HepG2 (cell line): Measurements from ENCODE around the gene NOXA1. TPM values are rescaled to one million over a fixed set of nuclear protein-coding genes. Genes with fewer than 3 reads are reported as not detected.
A peak's percentile ranks its signal among the peaks of the same experiment; 100 is the strongest.

ENCODE experiments used
- ATAC-seq: fragments of 200-7000 bp; cut with Tn5 transposase; 3 replicates; pipeline ENCODE4 v1.9.1; 2020; ENCODE audit warnings: mild to moderate bottlenecking, moderate library complexity
- BruUV-seq: library from RNA; stranded (reverse); fragments of 400-500 nt; replicated peaks from 2 replicates; lab custom pipeline; 2021; lab: Mats Ljungman, UMichigan
- CTCF ChIA-PET: fragments of 300-600 bp; formaldehyde crosslinking; extraction: SDS; loops from one replicate; lab custom pipeline; 2021; ENCODE audit warnings: low total read pairs, inconsistent platforms, low intra/inter-chr PET ratio; lab: Yijun Ruan, JAX
- POLR2A ChIA-PET: fragments of 350-600 bp; sonication (Branson Sonifier 250); formaldehyde crosslinking; loops from one replicate; lab custom pipeline; 2020; ENCODE audit warnings: antibody characterized with exemption, inconsistent platforms; lab: Yijun Ruan, JAX
- DNase-seq: peaks from one replicate; pipeline ENCODE4 v3.0.0-alpha.2; 2015; ENCODE audit warnings: low spot score
- FAIRE-seq: peaks from 3 replicates; lab custom pipeline; 2011; peaks lifted over from hg19 to GRCh38; lab: Jason Lieb, UNC
- H2AFZ ChIP-seq: one replicate; pipeline ENCODE4 v1.6.1; 2011; ENCODE audit warnings: low read length, inconsistent platforms
- H3K27ac ChIP-seq: fragments of 300-600 bp; 3 replicates; pipeline ENCODE4 v1.8.0; 2011; ENCODE audit warnings: mixed run types, mild to moderate bottlenecking, mixed read lengths, low read length, inconsistent platforms; ENCODE audit not compliant: insufficient read depth; ENCODE audit errors: extremely low read length
- H3K27me3 ChIP-seq, 2 experiments: fragments of 200-600 bp in 1 of 2; 2 replicates in 1 of 2; 3 replicates in 1 of 2; pipeline versions ENCODE4 v1.6.0 to v1.8.0; 2011; ENCODE audit warnings: low read length in 2 of 2, mild to moderate bottlenecking in 2 of 2, moderate library complexity in 2 of 2, inconsistent platforms in 1 of 2; ENCODE audit not compliant: insufficient read depth in 2 of 2, control insufficient read depth in 1 of 2
- H3K36me3 ChIP-seq, 2 experiments: fragments of 200-600 bp in 1 of 2; replicated peaks in 1 of 2; 2 replicates in 1 of 2; 3 replicates in 1 of 2; pipeline versions ENCODE4 v1.5.1 to v1.8.0; 2011; ENCODE audit warnings: low read length in 2 of 2, inconsistent platforms in 1 of 2; ENCODE audit not compliant: insufficient read depth in 2 of 2, control insufficient read depth in 1 of 2
- H3K4me1 ChIP-seq: 2 replicates; pipeline ENCODE4 v1.5.1; 2012; ENCODE audit warnings: low read length, inconsistent platforms; ENCODE audit not compliant: insufficient read depth
- H3K4me2 ChIP-seq: 2 replicates; pipeline ENCODE4 v1.6.0; 2011; ENCODE audit warnings: low read depth, low read length, inconsistent platforms
- H3K4me3 ChIP-seq, 3 experiments: fragments of 200-600 bp in 1 of 3; sonication (generic), shearing (Covaris generic) in 1 of 3; replicated peaks in 1 of 3; 2 replicates each; pipeline ENCODE4 v1.5.1; 2011 to 2016; ENCODE audit warnings: low read length in 3 of 3, inconsistent platforms in 2 of 3, low read depth in 2 of 3, mild to moderate bottlenecking in 2 of 3, control low read depth in 1 of 3, mixed read lengths in 1 of 3; ENCODE audit not compliant: insufficient read depth in 1 of 3
- H3K79me2 ChIP-seq: one replicate; pipeline ENCODE4 v1.6.1; 2011; ENCODE audit warnings: low read length, inconsistent platforms; ENCODE audit not compliant: insufficient read depth
- H3K9ac ChIP-seq: 2 replicates; pipeline ENCODE4 v1.6.0; 2011; ENCODE audit warnings: mild to moderate bottlenecking, low read depth, low read length, inconsistent platforms; ENCODE audit not compliant: insufficient read depth
- H3K9me3 ChIP-seq: 2 replicates; pipeline ENCODE4 v1.5.1; 2012; ENCODE audit warnings: mild to moderate bottlenecking, low read length
- H4K20me1 ChIP-seq: 2 replicates; pipeline ENCODE4 v1.6.0; 2011; ENCODE audit warnings: inconsistent platforms, mild to moderate bottlenecking, low read length, moderate library complexity; ENCODE audit not compliant: insufficient read depth
- AGO2 ChIP-seq: fragments of 200-400 bp; formaldehyde crosslinking; optimal IDR thresholded peaks from 2 replicates; pipeline ENCODE3; 2017; ENCODE audit warnings: mild to moderate bottlenecking, low read depth, low read length, moderate library complexity
- AKAP8 ChIP-seq: sonication (generic); formaldehyde crosslinking; IDR thresholded peaks from 2 replicates; pipeline ENCODE4 v1.5.1; 2020; ENCODE audit warnings: mild to moderate bottlenecking, missing genetic modification reagents
- FUBP1 ChIP-seq: sonication (generic); formaldehyde crosslinking; IDR thresholded peaks from 2 replicates; pipeline ENCODE4 v1.5.1; 2020; ENCODE audit warnings: missing genetic modification reagents, mild to moderate bottlenecking, borderline replicate concordance
- GABPB1 ChIP-seq: IDR thresholded peaks from 2 replicates; pipeline ENCODE4 v1.6.1; 2016; ENCODE audit warnings: mild to moderate bottlenecking, missing genetic modification reagents, moderate library complexity, missing compliant biosample characterization
- HNRNPL ChIP-seq: fragments of 200-400 bp; formaldehyde crosslinking; IDR thresholded peaks from 2 replicates; pipeline ENCODE4 v1.6.1; 2017; ENCODE audit warnings: mild to moderate bottlenecking, low read depth, low read length
- KAT8 ChIP-seq: IDR thresholded peaks from 2 replicates; pipeline ENCODE4 v1.6.1; 2016; ENCODE audit warnings: missing genetic modification reagents, missing compliant biosample characterization
- MTF2 ChIP-seq: sonication (generic); formaldehyde crosslinking; IDR thresholded peaks from 2 replicates; pipeline ENCODE4 v1.5.0; 2020; ENCODE audit warnings: missing genetic modification reagents, borderline replicate concordance
- NFE2L2 ChIP-seq: fragments of 150-350 bp; IDR thresholded peaks from 2 replicates; pipeline ENCODE4 v1.6.1; 2014; ENCODE audit warnings: low read length
- PBX2 ChIP-seq: IDR thresholded peaks from 2 replicates; pipeline ENCODE4 v1.6.1; 2016; ENCODE audit warnings: control low read depth
- PCBP1 ChIP-seq: fragments of 200-400 bp; formaldehyde crosslinking; IDR thresholded peaks from 2 replicates; pipeline ENCODE4 v1.6.1; 2017; ENCODE audit warnings: mild to moderate bottlenecking, low read depth, low read length, borderline replicate concordance
- ZMAT3 ChIP-seq: sonication (generic); formaldehyde crosslinking; conservative IDR thresholded peaks from 2 replicates; pipeline ENCODE4 v1.7.0; 2021; ENCODE audit warnings: missing genetic modification reagents
- ZNF367 ChIP-seq: sonication (generic); formaldehyde crosslinking; IDR thresholded peaks from 2 replicates; pipeline ENCODE4 v1.4.0; 2020; ENCODE audit warnings: missing genetic modification reagents, borderline replicate concordance
- ZNF546 ChIP-seq: sonication (generic); formaldehyde crosslinking; conservative IDR thresholded peaks from 2 replicates; pipeline ENCODE4 v1.8.1; 2023; ENCODE audit warnings: mild to moderate bottlenecking, missing genetic modification reagents
- ZNF770 ChIP-seq: sonication (generic); formaldehyde crosslinking; IDR thresholded peaks from 2 replicates; pipeline ENCODE4 v1.5.0; 2020; ENCODE audit warnings: mild to moderate bottlenecking, missing genetic modification reagents
- whole genome bisulfite sequencing: methylation state at CpG from one replicate; pipeline ENCODE4 v1.1.6; 2017; ENCODE audit warnings: low lambda C conversion rate; 5-methylcytosine and 5-hydroxymethylcytosine counted together
- in situ Hi-C: cut with HindIII; loops from 2 replicates; pipeline ENCODE4 v1.10.0; 2017; ENCODE audit warnings: low pct_unique_long_range_greater_than_20kb; ENCODE audit not compliant: extremely low pct_ligation_motif_present
- intact Hi-C: fragments of 100-400 bp; cut with micrococcal nuclease; formaldehyde crosslinking; loops from one replicate; pipeline ENCODE4 v1.10.0; 2022; ENCODE audit not compliant: unreplicated experiment
- polyA plus RNA-seq, 8 experiments: library from polyadenylated mRNA; depleted of rRNA in 3 of 8; stranded (reverse) in 7 of 8; unstranded in 1 of 8; fragments of >200 nt; fragmentation: Illumina TruSeq in 4 of 8; extraction: Trizol in 4 of 8; gene quantifications; 2 replicates each; pipeline versions ENCODE4 v1.2.1 to v1.2.3, GENCODE V29; 2011 to 2016; ENCODE audit warnings: low read depth in 4 of 8, missing spikeins in 1 of 8, mixed read lengths in 1 of 8; ENCODE audit not compliant: insufficient read depth in 1 of 8
- total RNA-seq, 5 experiments: library from RNA; depleted of rRNA; stranded (reverse); fragments of >200 nt; fragmentation: Illumina TruSeq; extraction: Trizol; gene quantifications; 2 replicates each; pipeline ENCODE4 v1.2.3, GENCODE V29; 2016; ENCODE audit warnings: low read depth in 1 of 5

The NOXA1 gene
- total and polyA plus RNA-seq, 2 of the 13 experiments (the other 11 are each of a cell fraction or from before 2014, with no cell fraction given) = 0.78 to 1.2 TPM

- POLR2A ChIA-PET = no interaction called here
- no peak for FAIRE-seq
- in situ Hi-C loops = no loop called here
Observed at GRCh38 chr9:137427454-137428310, 4.5 kb downstream of the NOXA1 start.

GRCh38 chr9:137428311-137428630 is 5.1 kb downstream of the NOXA1 start:
- Histone ChIP-seq H3K9ac (no peak overlapping the region), H3K36me3 (no peaks in the 10 kb centered on the region), H3K4me1 (peaks cover 12% of the 10 kb centered on the region), H3K79me2 (no peaks in the 10 kb centered on the region), H3K9me3 (no peaks in the 10 kb centered on the region), H2AFZ (no peak overlapping the region), H3K4me3 (no peak overlapping the region), H3K4me2 (no peak overlapping the region), H3K27ac (no peak overlapping the region), H3K27me3 (no peaks in the 10 kb centered on the region), H4K20me1 (no peaks in the 10 kb centered on the region)
- ATAC-seq (no peak), DNase-seq (no peak), FAIRE-seq (no peak)
- in situ Hi-C loops (no loop called here), intact Hi-C loops (no loop called here)
- ChIA-PET CTCF (no interaction called here), POLR2A (no interaction called here)
- no TSS peak for BruUV-seq
- WGBS = 67% methylated on average over 6 of the region's 6 CpGs
- TF ChIP-seq ZNF367 (no peak), ZNF770 (CRISPR knock-in tag) (no peak), FUBP1 (CRISPR knock-in tag) (no peak), NFE2L2 (no peak), ZMAT3 (CRISPR knock-in tag) (no peak)

More at GRCh38 chr9:137427454-137428310, 4.5 kb downstream of the NOXA1 start:
- WGBS = 88% methylated on average over 12 of the region's 27 CpGs
- H4K20me1 ChIP-seq = no peaks in the 10 kb centered on the region
- no peak overlapping the region for H3K4me3 ChIP-seq
- no peak overlapping the region for H2AFZ ChIP-seq
- no peaks in the 10 kb centered on the region for H3K36me3 ChIP-seq
- ATAC-seq = no peak
- H3K9me3 ChIP-seq = no peaks in the 10 kb centered on the region
- no TSS peak for BruUV-seq
- intact Hi-C loops = no loop called here
- TF ChIP-seq MTF2 (CRISPR knock-in tag) (no peak), HNRNPL (0 out of 2 replicates have a peak, but pooled peaks have one; percentile 67), AGO2 (peak; percentile 82), PCBP1 (no peak), KAT8 (CRISPR knock-in tag) (no peak), PBX2 (no peak), AKAP8 (CRISPR knock-in tag) (0 out of 2 replicates have a peak, but pooled peaks have one; percentile 56), ZNF546 (no peak), GABPB1 (CRISPR knock-in tag) (no peak)
- H3K27me3 ChIP-seq = no peaks in the 10 kb centered on the region
- no peaks in the 10 kb centered on the region for H3K79me2 ChIP-seq
- no peak overlapping the region for H3K27ac ChIP-seq
- H3K4me1 ChIP-seq = peaks cover 12% of the 10 kb centered on the region
- H3K9ac ChIP-seq = no peak overlapping the region
- CTCF ChIA-PET = no interaction called here
- H3K4me2 ChIP-seq = no peak overlapping the region
- DNase-seq = no peak
